A549 treated with CORT108297 at 1 μM for 4 hours (cell line): ENCODE data around the gene TRNP1. TPM values are rescaled to one million over a fixed set of nuclear protein-coding genes. Genes with fewer than 3 reads are reported as not detected.

Experiments
- total RNA-seq: library from RNA; stranded (reverse); fragments of 200-300 nt; extraction: Qiagen RNA extraction; gene quantifications from 5 replicates; pipeline ENCODE4 v1.2.3, GENCODE V29; 2022

TRNP1 gene, protein sequence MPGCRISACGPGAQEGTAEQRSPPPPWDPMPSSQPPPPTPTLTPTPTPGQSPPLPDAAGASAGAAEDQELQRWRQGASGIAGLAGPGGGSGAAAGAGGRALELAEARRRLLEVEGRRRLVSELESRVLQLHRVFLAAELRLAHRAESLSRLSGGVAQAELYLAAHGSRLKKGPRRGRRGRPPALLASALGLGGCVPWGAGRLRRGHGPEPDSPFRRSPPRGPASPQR
- total RNA-seq = 150 to 235 TPM (median 212 TPM) in 5 replicates

DNA sequence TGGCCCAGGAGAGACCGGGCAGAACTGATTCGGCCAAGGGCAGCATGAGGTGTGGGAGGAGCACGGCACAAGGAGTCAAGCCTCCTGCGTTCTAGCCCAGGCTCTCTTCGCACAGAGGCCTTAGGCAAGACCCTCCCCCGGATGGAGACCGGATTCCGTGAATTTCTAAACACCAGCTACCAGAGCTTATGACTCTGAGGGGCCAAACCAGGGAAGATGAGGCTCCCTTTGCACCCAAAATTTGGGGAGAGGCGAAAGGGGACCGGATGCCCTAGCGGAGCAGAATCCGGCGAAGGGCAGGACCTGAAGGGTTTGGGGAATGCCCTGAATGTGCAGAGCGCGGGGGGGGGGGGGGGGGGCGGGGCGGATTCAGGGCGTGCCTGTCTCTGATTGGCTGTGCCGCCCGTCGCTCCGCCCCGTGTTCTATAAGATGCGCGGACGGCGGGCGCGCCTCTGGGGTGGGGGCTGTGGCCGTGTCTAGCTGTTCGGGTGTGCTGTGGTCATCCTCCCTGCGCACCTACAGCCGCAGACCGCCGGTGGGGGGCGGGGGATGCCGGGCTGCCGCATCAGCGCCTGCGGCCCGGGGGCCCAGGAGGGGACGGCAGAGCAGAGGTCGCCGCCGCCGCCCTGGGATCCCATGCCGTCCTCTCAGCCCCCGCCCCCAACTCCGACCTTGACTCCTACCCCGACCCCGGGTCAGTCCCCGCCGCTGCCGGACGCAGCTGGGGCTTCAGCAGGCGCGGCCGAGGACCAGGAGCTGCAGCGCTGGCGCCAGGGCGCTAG lies at the start of gene TRNP1:
Gene TRNP1, plus strand, starts transcription at position 456 of the 783 bp plus-strand sequence. Its CDS starts 95 bp downstream, at position 551.

DNA sequence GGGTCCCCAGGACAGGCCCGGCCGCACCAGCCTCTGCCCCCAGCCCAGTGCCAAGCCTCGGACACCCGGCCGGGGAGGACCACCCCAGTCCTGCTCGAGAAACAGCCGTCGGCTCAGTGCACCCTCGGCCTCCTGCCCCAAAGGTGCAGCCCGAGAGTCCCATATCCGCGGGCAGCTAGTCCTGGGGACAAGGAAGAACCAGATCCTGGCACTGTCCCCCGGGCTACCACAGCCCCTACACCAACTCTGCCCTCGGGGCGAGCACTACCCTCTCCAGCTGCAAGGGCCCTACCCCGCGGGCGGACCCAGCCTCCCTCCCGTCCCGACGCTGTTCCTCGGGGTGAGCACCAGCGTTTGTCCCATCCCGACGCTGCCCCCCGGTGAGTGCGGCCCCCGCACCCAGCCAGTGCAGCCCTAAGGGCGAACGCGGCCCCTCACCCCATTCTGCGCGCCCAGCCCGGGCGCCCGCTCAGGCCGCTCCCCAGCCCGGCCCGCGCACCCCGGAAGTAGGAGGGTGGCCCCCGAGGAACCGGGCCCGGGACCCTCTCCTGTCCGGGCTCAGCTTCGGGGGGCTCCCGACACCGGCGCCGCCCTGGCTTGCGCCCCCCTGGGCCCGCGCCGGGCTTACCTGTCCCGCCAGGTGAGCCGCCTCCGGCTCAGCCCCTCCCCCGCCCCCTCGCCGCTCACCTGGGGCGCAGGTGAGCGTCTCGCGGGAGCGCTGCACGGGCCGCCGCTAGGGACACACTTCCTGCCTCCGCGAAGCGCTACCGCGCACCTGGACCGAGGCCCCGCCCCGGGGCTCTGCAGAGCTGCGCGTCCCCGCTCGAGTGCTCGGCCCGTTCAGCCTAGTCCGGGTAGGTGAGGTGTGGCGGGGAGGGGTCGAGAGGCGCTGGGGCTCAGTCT lies 33.5 kb upstream of the TRNP1 start, which contains the start of gene KDF1:
Gene KDF1, minus strand, starts transcription at position 747 of the 903 bp plus-strand sequence. CDS start 8,088 bp downstream, outside the sequence.

Other genes starting within 250 kb of the TRNP1 start
- gene PIGV, start 205.7 kb upstream of the TRNP1 start, total RNA-seq = 5.8 to 7.4 TPM (median 6.7 TPM) in 5 replicates
- 35.5 to 43.5 TPM (median 42.7 TPM) in 5 replicates for gene ZDHHC18, start 167.0 kb upstream of the TRNP1 start, total RNA-seq
- gene SFN, start 130.5 kb upstream of the TRNP1 start, total RNA-seq = 478 to 638 TPM (median 601 TPM) in 5 replicates
- gene GPN2, start 103.4 kb upstream of the TRNP1 start, total RNA-seq = 18.0 to 29.3 TPM (median 28.1 TPM) in 5 replicates
- 8.9 to 11.8 TPM (median 10.7 TPM) in 5 replicates for gene GPATCH3, start 93.2 kb upstream of the TRNP1 start, total RNA-seq
- 0.07 TPM in 1 of 5 replicates, not detected in the others for gene NR0B2, start 79.7 kb upstream of the TRNP1 start, total RNA-seq
- gene NUDC, start 71.9 kb upstream of the TRNP1 start, total RNA-seq = 121 to 141 TPM (median 129 TPM) in 5 replicates
- gene KDF1, start 33.2 kb upstream of the TRNP1 start, total RNA-seq = 0.07 to 0.08 TPM in 2 of 5 replicates, not detected in the others
- 0.61 to 1.3 TPM (median 1.1 TPM) in 5 replicates for gene TENT5B, start 19.2 kb downstream of the TRNP1 start, total RNA-seq
- gene SLC9A1, start 161.4 kb downstream of the TRNP1 start, total RNA-seq = 11.4 to 13.4 TPM (median 12.7 TPM) in 5 replicates
- 6.0 to 8.0 TPM (median 7.4 TPM) in 5 replicates for gene WDTC1, start 240.9 kb downstream of the TRNP1 start, total RNA-seq